GM21423 (cell line): Measurements from ENCODE around the gene TIPARP.

Source experiments
- ATAC-seq: cut with Tn5 transposase; IDR thresholded peaks from one replicate; pipeline ENCODE4 v1.9.1; 2021; ENCODE audit warnings: mild to moderate bottlenecking, moderate library complexity; ENCODE audit not compliant: unreplicated experiment

Gene TIPARP

DNA sequence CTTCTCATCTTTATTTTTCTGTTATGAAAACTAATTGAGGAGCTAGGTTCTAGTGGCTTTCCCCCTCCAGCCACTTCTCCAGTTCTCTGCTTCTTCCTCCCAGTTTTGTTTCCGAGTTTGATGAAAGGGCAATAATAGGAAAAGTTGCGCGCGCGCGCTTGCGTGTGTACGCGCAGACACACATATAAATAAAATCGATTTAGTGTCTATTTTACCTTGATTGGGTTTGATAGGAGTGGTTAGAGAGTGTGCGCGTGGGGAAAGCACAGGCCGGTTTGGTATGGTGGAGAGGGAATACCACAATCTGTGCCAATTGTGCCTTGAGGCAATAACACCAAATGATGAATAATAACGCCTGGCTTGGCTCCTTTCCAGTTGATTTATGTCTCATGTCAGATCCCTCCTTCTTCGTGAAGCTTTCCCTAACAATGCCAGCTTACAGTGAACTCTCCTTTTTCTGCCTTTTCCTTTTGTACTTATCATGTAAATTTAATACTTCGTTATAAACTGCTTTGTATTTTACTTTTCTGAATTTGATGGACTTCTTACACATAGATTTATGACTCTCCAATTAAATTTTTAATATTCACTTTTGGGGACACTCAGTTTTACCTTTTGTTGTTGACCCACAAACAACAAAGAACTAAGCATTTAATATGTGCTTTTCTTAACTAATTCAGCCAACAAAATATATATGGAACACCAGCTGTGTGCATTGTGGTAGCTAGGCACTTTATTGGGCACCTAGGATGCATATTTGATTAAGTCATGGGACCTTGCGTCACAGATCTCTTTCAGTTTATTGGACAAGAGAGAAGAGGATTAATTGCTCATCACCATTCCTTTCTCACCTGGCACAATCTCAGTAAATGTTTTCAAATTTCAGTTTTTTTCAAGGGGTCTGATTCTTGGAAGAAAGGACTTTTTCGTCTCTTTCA, 1.7 kb downstream of the TIPARP start:
- ATAC-seq, result no peak

DNA sequence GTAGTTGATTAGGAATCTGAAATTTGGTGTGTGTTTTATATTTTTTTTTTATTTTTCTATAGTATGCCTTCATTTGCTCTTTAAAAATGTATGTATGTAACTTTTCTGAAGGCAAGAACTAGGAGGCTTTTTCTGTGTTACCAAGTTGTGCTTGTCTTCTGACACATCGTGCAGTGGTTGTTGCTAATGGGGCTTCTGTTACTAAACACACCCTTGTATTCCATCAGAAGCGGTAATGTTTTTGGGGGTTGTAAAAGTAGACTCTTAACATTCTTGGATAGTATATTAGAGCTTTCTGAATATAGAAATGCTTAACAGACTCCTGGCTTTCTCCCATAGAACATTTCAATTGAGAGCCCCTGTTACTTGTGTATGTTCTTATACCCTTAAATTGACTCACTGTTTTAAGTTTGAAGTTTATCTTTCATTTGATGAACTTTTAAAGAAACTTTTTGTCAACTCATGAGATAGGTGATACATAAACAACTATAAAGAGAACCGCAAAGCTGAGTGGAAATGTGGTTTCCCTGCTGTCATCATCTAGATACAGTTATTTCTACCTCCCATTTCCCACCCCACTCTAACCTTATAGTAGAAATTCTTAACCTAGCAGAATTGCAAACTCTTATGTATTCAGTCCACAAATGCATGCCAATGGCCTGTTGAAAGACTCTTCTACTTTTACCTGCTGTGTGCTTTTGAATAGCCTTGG, 2.5 kb downstream of the TIPARP start:
- ATAC-seq, result no peak

DNA sequence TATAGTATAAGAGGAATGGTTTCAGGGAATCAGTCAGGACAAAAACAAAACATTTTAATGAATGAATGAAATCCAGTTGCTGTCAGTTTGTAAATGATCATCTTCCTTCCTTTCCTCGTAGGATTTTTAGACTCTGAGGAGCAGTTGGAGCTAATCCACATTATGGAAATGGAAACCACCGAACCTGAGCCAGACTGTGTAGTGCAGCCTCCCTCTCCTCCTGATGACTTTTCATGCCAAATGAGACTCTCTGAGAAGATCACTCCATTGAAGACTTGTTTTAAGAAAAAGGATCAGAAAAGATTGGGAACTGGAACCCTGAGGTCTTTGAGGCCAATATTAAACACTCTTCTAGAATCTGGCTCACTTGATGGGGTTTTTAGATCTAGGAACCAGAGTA, 3.1 kb downstream of the TIPARP start:
- no peak for ATAC-seq

DNA sequence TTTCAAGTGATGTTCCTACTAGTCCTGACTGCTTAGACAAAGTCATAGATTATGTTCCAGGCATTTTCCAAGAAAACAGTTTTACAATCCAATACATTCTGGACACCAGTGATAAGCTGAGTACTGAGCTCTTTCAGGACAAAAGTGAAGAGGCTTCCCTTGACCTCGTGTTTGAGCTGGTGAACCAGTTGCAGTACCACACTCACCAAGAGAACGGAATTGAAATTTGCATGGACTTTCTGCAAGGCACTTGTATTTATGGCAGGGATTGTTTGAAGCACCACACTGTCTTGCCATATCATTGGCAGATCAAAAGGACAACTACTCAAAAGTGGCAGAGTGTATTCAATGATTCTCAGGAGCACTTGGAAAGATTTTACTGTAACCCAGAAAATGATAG, 3.8 kb downstream of the TIPARP start:
- ATAC-seq, result no peak

DNA sequence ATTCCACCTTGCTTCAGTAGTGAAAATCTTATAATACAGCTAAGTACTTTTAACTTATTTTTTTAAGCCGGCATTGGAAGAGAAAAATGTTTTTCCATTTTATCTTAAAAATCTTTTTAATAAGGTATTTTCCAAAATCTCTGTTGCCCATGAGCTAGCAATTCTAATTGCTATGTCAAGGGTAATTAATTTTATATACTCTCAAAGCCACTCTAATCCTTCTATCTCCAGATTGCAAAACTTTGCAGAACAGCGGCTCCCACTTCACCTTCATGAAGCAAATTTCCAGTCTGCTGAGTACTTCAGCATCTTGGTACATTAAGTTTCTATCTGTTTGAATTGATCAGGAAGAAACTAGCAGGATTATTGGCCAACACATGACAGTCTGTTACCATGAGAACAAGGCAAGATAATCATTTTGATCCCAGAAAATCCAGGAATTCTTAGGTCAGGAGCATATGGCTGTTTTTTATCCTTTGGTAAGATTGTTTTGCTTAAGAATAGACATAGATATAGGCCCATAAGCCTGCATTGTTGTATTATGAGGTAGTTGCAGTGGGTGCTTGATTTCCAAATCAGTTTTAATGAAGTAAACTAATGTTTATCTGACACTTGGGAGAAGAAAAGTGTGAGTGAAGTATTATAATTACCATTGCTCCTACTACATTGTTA, 6.0 kb downstream of the TIPARP start:
- ATAC-seq, result no peak

DNA sequence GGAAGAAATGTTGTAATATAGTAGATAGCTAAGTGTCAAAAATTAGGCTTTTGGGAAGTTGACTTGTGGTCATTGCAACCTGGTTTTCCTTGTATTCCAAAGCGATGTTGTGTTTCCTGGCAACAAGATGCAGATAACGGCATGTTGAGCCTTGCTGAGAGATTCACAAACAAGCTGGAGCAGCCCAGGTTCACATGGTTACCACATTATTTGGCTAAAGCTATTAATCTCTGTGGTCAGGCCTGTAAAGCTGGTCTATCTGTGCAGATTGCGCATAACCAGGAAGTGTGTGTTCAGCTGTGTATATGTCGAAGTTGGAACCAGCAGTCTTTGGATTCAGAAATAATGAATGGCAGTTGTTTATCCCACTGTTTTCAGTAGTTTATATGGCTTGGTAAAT, 6.6 kb downstream of the TIPARP start:
- ATAC-seq, result peak; percentile 73

DNA sequence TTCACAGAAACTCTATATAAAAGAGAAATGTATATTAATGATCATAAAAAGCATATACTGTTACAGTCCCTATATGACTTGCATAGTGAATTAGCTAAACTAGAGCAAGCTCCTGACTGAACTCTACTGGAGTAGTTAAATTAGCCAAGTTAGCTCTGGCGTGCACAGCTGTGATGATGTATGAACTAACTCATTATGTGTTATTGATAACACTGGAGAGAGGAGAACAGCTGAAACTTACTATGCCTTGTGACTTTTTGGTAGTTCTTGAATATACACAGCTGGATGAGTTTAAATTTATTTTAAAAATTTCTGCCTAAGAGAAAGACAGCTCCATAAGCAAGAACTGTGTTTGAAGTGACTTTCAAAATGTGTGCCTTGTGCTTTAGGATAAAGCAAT, 8.1 kb downstream of the TIPARP start:
- ATAC-seq, result no peak

DNA sequence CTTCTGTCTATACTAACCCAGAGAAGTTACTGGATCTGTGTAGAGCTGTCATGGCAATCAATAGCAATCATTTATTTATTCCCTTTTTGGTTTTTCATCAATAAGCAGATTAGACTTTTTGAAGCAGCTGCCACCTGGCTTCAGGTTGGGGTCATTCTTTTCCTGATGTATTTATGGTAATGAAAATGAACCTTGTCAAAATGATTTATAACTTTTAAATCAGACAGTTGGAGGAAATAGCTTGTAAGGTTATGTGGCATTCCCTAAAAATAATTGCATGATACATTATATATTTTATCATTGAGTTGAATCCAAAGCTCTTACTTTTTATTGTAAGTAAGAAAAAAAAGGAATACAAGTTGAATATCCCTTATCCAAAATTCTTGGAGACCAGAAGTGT, 8.6 kb downstream of the TIPARP start:
- no peak for ATAC-seq

DNA sequence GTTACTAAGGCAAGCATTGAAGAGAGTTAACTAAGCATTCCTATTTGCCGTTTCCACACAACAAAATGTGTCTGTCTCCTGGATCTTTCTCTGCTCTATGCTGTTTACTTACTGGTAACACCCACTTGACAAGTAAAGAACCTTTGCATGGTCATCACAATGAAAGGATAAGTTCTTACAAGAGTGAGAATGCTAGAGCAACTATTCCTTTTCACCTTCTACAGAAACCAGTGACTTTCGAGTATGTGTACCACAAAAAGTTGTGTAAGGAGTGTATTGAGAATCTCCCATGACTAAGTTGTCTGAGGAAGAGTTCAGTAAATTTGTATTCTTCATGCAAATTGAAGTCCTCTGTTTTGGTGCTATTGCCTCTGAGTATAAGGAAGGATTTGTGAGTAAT, 10.8 kb downstream of the TIPARP start:
- ATAC-seq, result no peak

DNA sequence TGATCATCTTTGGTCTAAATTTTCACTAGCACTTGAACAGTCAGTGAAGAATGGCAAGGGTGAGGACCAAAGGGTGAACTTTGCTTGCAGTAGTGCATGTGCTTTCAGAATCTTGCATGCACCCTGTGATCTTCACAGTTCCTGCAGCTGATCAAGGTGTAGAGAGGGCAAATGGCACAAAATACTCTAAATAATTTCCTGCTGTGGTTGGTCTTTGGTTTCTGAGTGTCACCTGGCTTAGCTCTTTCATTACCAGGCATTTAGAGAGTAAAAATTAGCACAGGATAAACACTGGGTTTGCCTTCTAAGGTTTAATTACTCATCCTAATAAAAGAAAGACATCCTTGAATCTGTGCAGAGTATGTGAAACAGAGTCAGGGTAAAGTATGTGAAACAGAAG, 11.4 kb downstream of the TIPARP start:
- peak; percentile 43 for ATAC-seq

DNA sequence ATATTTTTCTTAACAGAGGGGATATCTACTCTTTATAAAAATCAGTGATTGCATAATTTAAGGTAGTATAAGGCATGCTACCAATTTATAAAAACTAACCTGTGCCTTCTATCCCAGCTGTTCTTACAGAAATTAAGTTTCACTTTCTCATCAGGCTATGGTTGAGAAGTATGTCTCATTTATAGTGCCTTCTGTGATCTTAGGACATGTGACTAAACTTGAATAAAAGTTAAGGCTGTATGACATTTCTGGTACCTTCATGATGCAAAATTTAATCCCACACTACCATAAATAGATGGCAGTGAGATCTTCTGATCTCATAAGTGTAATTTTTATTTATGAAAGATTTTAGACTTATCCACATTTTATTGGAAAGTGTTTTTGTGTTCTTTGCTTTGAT, 12.6 kb downstream of the TIPARP start:
- ATAC-seq, result peak; percentile 43

DNA sequence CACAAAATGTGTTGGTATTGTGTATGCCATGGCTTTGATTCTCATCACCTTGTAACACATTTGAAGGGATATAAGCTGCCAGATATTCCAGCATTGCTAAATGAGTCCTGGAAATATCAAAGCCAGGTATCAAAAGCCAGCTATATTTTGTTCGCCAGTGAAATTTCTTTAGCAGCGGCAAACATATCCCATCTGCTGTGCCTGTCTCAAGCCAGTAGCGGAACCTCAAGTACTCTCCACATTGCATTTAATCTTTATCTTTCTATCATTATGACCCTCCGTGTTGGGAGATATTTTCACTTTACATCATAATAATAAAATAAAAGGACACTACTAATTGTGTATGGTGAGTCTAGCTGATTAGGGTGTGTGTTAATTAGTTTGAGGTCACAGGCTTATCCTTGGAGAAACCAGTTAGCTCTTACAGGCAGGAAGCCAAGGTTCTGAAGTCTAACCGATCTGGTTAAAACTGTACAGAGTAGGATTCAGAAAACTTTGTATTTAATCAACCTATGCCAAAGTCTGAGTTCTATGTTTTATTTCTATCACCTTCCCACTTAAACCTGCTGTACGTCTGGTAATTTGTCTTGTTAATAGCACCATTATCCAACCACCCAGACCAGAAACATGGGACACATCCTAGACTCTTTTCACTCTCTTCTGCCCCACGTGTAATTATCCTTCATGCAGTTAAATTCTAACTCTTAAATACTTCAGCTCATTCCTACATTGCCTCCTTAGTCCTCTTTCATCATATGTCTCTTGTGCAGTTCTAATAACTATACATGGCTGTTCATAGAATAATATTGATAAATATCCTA, 14.5 kb downstream of the TIPARP start:
- no peak for ATAC-seq

DNA sequence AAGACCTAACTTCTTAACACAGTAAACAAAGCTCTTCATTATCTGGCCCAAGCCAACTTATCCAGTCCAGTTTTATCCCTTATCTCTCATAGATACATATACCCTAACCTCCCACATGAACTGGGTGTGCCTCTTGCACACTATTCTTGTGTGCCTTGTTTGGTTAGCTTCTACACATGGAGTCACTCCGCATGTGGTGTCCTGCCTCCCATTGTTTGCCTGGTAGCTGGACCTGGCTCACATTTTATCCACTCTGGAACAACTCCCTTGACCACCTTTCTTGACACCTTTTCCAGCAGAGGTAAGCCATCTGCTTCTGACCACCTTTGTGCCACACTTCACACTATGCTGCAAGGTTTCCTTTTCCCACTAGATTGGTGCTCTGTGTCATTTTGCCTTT, 15.2 kb downstream of the TIPARP start:
- ATAC-seq, result no peak

DNA sequence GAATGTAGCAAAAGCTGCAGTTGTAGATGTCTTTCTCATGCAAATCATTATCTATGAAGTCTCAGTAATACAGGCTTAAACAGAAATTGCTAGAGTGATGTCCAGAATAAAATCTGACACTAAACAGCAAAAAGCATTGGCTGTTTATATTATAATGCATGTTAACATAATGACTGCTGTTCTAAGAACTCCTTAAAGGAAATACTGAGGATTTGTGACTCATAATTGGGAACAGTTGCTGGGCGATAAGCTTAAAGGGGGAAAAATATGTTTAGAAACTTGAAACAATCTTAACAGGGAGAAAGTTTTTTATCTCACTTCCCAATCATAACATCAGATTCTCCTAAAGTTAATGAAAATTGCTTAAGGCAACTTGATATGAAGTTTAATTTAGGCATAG, 17.5 kb downstream of the TIPARP start:
- ATAC-seq, result no peak

DNA sequence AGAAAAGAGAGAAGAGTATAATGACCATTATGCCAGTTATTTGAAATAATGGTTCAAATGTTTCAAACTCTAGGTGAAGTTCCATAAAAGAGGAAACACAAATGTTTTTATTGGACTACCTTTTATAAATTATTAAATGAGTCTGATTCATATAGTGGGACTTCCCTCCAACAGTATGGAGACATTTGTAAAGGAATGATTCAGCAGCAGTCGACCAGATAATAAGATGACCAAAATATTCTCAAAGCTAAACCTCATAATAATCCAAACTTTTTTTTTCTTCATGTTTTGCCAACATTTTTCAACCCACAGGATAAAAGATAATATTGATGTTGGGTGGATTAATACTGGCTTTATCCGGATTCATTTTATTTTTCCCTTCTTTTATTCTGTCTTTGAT, 18.8 kb downstream of the TIPARP start:
- ATAC-seq, result no peak

DNA sequence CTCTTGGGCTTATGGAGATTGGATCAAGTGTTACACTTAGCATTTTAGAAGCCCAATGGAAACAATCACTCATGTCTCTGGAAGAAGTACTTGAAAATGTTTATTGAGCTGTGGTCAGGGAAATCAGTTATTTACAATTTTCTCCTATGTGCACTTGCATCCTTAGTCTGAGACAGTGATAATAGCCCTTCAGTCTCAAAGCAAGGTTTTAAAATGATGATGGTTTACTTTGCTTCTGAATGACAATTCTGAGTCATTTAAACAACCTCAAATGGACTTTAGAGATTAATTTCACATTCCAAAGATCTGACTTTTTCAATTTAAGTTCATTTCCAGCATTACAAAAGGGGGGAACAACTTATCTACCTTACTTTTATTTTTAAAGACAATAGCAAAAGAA, 20.1 kb downstream of the TIPARP start:
- no peak for ATAC-seq

DNA sequence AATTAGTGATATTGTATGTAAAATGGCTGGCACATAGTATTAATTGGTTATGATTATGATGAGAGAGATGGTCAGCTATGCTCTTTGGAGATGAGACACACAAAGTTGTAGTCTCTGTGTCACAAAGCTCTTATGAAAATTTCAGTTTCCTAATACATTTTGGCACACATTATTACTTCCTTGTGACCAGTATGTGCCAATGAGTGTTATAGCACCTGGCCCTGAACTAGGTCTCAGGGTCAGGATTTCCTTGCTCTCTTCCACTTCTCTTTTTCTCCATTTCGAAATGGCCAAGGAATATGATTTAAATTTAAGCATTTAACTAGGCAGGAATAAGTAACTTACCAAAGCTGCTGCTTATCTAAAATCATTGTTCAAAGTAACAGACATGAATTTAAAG, 28.0 kb downstream of the TIPARP start:
- no peak for ATAC-seq

DNA sequence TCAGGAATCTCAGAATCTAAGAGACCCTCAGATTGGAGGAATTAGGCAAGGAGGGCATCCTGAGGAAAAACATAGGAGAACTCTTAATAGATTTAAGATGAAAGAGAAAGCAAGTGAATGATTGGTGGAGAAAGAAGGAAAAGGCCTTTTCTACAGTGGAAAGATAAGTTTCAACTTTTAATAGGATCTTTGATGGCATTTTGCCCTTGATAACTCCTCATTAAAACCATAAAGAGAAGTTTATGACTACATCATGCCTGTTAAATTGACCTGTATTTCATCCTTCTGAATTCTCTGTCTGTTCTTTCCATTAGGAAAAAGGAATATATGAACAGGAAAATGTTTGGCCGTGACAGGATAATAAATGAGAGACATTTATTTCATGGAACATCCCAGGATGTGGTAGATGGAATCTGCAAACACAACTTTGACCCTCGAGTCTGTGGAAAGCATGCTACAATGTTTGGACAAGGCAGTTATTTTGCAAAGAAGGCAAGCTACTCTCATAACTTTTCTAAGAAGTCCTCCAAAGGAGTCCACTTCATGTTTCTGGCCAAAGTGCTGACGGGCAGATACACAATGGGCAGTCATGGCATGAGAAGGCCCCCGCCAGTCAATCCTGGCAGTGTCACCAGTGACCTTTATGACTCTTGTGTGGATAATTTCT, 30.1 kb downstream of the TIPARP start:
- no peak for ATAC-seq

DNA sequence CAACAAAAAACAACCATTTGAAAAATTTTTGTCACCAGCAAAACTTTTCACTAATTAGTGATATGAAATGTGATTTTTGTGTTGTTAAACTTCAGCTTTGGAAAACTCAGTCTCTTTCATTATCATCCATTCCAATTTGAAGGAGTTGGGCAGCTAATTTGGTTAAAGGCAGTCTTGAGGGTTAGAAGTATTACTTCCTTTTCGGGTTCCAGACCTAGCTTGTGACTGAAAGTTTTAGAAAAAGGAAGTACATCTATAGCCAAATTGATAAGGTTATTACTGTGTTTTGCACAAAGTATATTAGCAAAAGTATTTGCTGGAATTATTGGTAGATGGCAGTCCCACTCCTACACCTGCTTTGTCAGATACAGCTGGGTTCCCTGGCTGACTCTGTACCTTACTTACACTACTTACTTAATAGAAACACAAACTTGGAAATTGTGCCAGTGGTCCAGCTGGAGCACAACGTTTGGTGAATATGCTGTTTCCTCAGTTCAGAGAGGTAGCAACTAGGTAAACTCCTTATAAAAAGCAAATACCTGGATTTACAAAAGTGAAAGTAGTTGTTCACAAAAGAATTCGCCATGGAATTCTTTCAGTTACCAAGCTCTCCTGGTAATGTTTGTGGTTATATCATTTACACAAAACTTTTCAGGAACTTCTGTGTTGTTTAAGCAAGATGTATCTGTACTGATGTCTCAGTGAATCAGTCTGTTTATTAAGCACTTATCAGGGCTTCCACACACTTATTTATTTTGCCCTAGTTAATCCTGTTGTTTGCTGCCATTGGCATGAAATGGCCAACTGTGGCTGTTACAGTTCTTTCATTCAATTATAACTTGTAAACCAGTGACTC, 31.6 kb downstream of the TIPARP start:
- peak; percentile 66 for ATAC-seq
